Stimulated activated naive B cell treated with anti-CD40 and anti-IgM and Interleukin-4, amounts not matched to agents 10 μg/mL and 1 μg/mL and 100 μg/mL, for 72 hours (primary cell): ENCODE results near the gene MYPN.

ENCODE experiments used
- ATAC-seq, 2 donors: fragments of 150-1000 bp; cut with Tn5 transposase; replicated peaks; 2 replicates each; pipeline ENCODE4 v1.10.0; 2021; ENCODE audit warnings: moderate library complexity in 1 of 2
- DNase-seq: peaks from one replicate; pipeline ENCODE4 v3.0.0; 2021
- H3K27ac Mint-ChIP-seq: one replicate; pipeline ENCODE4 v1.8.0; 2022; ENCODE audit warnings: mild to moderate bottlenecking, mixed read lengths
- H3K27me3 Mint-ChIP-seq, 2 donors: one replicate each; pipeline ENCODE4 v1.8.0; 2022; ENCODE audit warnings: mixed read lengths in 2 of 2
- H3K36me3 Mint-ChIP-seq, 2 donors: one replicate each; pipeline ENCODE4 v1.8.0; 2022; ENCODE audit warnings: mixed read lengths in 2 of 2, mild to moderate bottlenecking in 1 of 2
- H3K4me1 Mint-ChIP-seq, 2 donors: one replicate each; pipeline ENCODE4 v1.8.0; 2022; ENCODE audit warnings: mixed read lengths in 2 of 2, mild to moderate bottlenecking in 1 of 2
- H3K4me3 Mint-ChIP-seq, 2 donors: one replicate each; pipeline ENCODE4 v1.8.0; 2022; ENCODE audit warnings: mild to moderate bottlenecking in 2 of 2, mixed read lengths in 2 of 2, moderate library complexity in 1 of 2
- H3K9me3 Mint-ChIP-seq, 2 donors: one replicate each; pipeline ENCODE4 v1.8.0; 2022; ENCODE audit warnings: mixed read lengths in 2 of 2, mild to moderate bottlenecking in 1 of 2

The MYPN gene

GRCh38 chr10:68107651-68108050 is 1.6 kb upstream of the MYPN start:
- DNase-seq (no peak), ATAC-seq (no peak)
- Mint-ChIP-seq H3K9me3 (no peaks in the 10 kb centered on the region), H3K27me3 (peaks cover 0 to 5% of the 10 kb centered on the region in 2 donors), H3K4me3 (no peak overlapping the region), H3K27ac (no peak overlapping the region), H3K4me1 (peaks cover 2 to 6% of the 10 kb centered on the region in 2 donors), H3K36me3 (no peaks in the 10 kb centered on the region)

- Mint-ChIP-seq H3K4me3 (no peak overlapping the region), H3K36me3 (no peaks in the 10 kb centered on the region), H3K9me3 (no peaks in the 10 kb centered on the region), H3K4me1 (peaks cover 2 to 6% of the 10 kb centered on the region in 2 donors), H3K27ac (no peak overlapping the region), H3K27me3 (peaks cover 0 to 5% of the 10 kb centered on the region in 2 donors)
- ATAC-seq, result no peak
- DNase-seq, result no peak
Observed at GRCh38 chr10:68108051-68108450, 1.2 kb upstream of the MYPN start.

- Mint-ChIP-seq H3K27ac (no peak overlapping the region), H3K9me3 (no peaks in the 10 kb centered on the region), H3K36me3 (no peaks in the 10 kb centered on the region), H3K27me3 (peaks cover 0 to 5% of the 10 kb centered on the region in 2 donors), H3K4me1 (peaks cover 2 to 6% of the 10 kb centered on the region in 2 donors), H3K4me3 (no peak overlapping the region)
- ATAC-seq (no peak), DNase-seq (no peak)
Observed at GRCh38 chr10:68108653-68109052, 635 bp upstream of the MYPN start.

GRCh38 chr10:68110027-68110426 is 739 bp downstream of the MYPN start:
- Mint-ChIP-seq H3K4me1 (peaks cover 2 to 6% of the 10 kb centered on the region in 2 donors), H3K27ac (no peak overlapping the region), H3K36me3 (no peaks in the 10 kb centered on the region), H3K27me3 (peaks cover 0 to 5% of the 10 kb centered on the region in 2 donors), H3K9me3 (no peaks in the 10 kb centered on the region), H3K4me3 (no peak overlapping the region)
- ATAC-seq, result no peak
- DNase-seq, result no peak

- H3K4me3 Mint-ChIP-seq, result no peak overlapping the region
- ATAC-seq, result no peak
- no peak overlapping the region for H3K27ac Mint-ChIP-seq
- peaks cover 9 to 12% of the 10 kb centered on the region in 2 donors for H3K27me3 Mint-ChIP-seq
- DNase-seq, result no peak
- no peaks in the 10 kb centered on the region for H3K9me3 Mint-ChIP-seq
- H3K4me1 Mint-ChIP-seq, result peaks cover 2 to 6% of the 10 kb centered on the region in 2 donors
- H3K36me3 Mint-ChIP-seq, result no peaks in the 10 kb centered on the region
Observed at GRCh38 chr10:68111584-68111983, 2.3 kb downstream of the MYPN start.

GRCh38 chr10:68112837-68113236 is 3.5 kb downstream of the MYPN start:
- no peak overlapping the region for H3K27ac Mint-ChIP-seq
- no peak overlapping the region for H3K4me3 Mint-ChIP-seq

GRCh38 chr10:68118657-68119056 is 9.4 kb downstream of the MYPN start:
- Mint-ChIP-seq H3K36me3 (no peaks in the 10 kb centered on the region), H3K27me3 (peaks cover 7 to 9% of the 10 kb centered on the region in 2 donors), H3K9me3 (no peaks in the 10 kb centered on the region), H3K4me3 (no peak overlapping the region), H3K27ac (no peak overlapping the region), H3K4me1 (no peaks in the 10 kb centered on the region)
- ATAC-seq (no peak), DNase-seq (no peak)

More at GRCh38 chr10:68112837-68113236, 3.5 kb downstream of the MYPN start:
- Mint-ChIP-seq H3K4me1 (peaks cover 2 to 6% of the 10 kb centered on the region in 2 donors), H3K27me3 (peaks cover 9 to 12% of the 10 kb centered on the region in 2 donors), H3K36me3 (no peaks in the 10 kb centered on the region), H3K9me3 (no peaks in the 10 kb centered on the region)
- ATAC-seq (no peak), DNase-seq (no peak)

GRCh38 chr10:68121020-68121743 is 11.9 kb downstream of the MYPN start:
- DNase-seq, result no peak
- Mint-ChIP-seq H3K27me3 (peaks cover 0 to under 1% of the 10 kb centered on the region in 2 donors), H3K9me3 (no peaks in the 10 kb centered on the region), H3K36me3 (no peaks in the 10 kb centered on the region), H3K27ac (no peak overlapping the region), H3K4me1 (no peaks in the 10 kb centered on the region), H3K4me3 (no peak overlapping the region)
- no peak for ATAC-seq

GRCh38 chr10:68121852-68122251 is 12.6 kb downstream of the MYPN start:
- Mint-ChIP-seq H3K36me3 (no peaks in the 10 kb centered on the region), H3K4me1 (peaks cover 0 to 2% of the 10 kb centered on the region in 2 donors), H3K4me3 (no peak overlapping the region), H3K27me3 (peaks cover 0 to 5% of the 10 kb centered on the region in 2 donors), H3K27ac (no peak overlapping the region), H3K9me3 (no peaks in the 10 kb centered on the region)
- ATAC-seq (no peak), DNase-seq (no peak)

- no peak overlapping the region for H3K4me3 Mint-ChIP-seq
- no peak overlapping the region for H3K27ac Mint-ChIP-seq
- H3K9me3 Mint-ChIP-seq, result no peaks in the 10 kb centered on the region
- DNase-seq (no peak), ATAC-seq (no peak)
- no peaks in the 10 kb centered on the region for H3K36me3 Mint-ChIP-seq
- peaks cover 0 to 5% of the 10 kb centered on the region in 2 donors for H3K27me3 Mint-ChIP-seq
- H3K4me1 Mint-ChIP-seq, result peaks cover 0 to 2% of the 10 kb centered on the region in 2 donors
Observed at GRCh38 chr10:68124718-68125117, 15.4 kb downstream of the MYPN start.

- no peaks in the 10 kb centered on the region for H3K9me3 Mint-ChIP-seq
- ATAC-seq (no peak), DNase-seq (no peak)
- peaks cover 0 to 5% of the 10 kb centered on the region in 2 donors for H3K27me3 Mint-ChIP-seq
- H3K4me1 Mint-ChIP-seq, result peaks cover 0 to 2% of the 10 kb centered on the region in 2 donors
- H3K27ac Mint-ChIP-seq, result no peak overlapping the region
- no peak overlapping the region for H3K4me3 Mint-ChIP-seq
- H3K36me3 Mint-ChIP-seq, result no peaks in the 10 kb centered on the region
Observed at GRCh38 chr10:68125772-68126171, 16.5 kb downstream of the MYPN start.

GRCh38 chr10:68128015-68128414 is 18.7 kb downstream of the MYPN start:
- H3K27me3 Mint-ChIP-seq, result peaks cover 2 to 5% of the 10 kb centered on the region in 2 donors
- H3K4me1 Mint-ChIP-seq, result peaks cover 0 to 2% of the 10 kb centered on the region in 2 donors
- ATAC-seq (no peak), DNase-seq (no peak)
- no peaks in the 10 kb centered on the region for H3K36me3 Mint-ChIP-seq
- no peaks in the 10 kb centered on the region for H3K9me3 Mint-ChIP-seq
- H3K4me3 Mint-ChIP-seq, result no peak overlapping the region
- H3K27ac Mint-ChIP-seq, result no peak overlapping the region

GRCh38 chr10:68132391-68132790 is 23.1 kb downstream of the MYPN start:
- ATAC-seq, result no peak
- Mint-ChIP-seq H3K27me3 (peaks cover 0 to 11% of the 10 kb centered on the region in 2 donors), H3K36me3 (no peaks in the 10 kb centered on the region), H3K9me3 (no peaks in the 10 kb centered on the region), H3K4me1 (no peaks in the 10 kb centered on the region), H3K27ac (no peak overlapping the region), H3K4me3 (no peak overlapping the region)
- no peak for DNase-seq

GRCh38 chr10:68133523-68133922 is 24.2 kb downstream of the MYPN start:
- Mint-ChIP-seq H3K4me3 (no peak overlapping the region), H3K27ac (no peak overlapping the region), H3K36me3 (no peaks in the 10 kb centered on the region), H3K27me3 (peaks cover 0 to 11% of the 10 kb centered on the region in 2 donors), H3K9me3 (no peaks in the 10 kb centered on the region), H3K4me1 (no peaks in the 10 kb centered on the region)
- no peak for DNase-seq
- ATAC-seq, result no peak

- H3K4me3 Mint-ChIP-seq, result no peak overlapping the region
- H3K4me1 Mint-ChIP-seq, result no peaks in the 10 kb centered on the region
- DNase-seq (no peak), ATAC-seq (no peak)
- H3K36me3 Mint-ChIP-seq, result no peaks in the 10 kb centered on the region
- H3K27ac Mint-ChIP-seq, result no peak overlapping the region
- H3K9me3 Mint-ChIP-seq, result no peaks in the 10 kb centered on the region
- peaks cover 7 to 17% of the 10 kb centered on the region in 2 donors for H3K27me3 Mint-ChIP-seq
Observed at GRCh38 chr10:68135362-68135761, 26.1 kb downstream of the MYPN start.
